ENCODE results near the gene CAPNS1.
A peak's percentile ranks its signal among the peaks of the same experiment; 100 is the strongest.

CAPNS1 gene

DNA sequence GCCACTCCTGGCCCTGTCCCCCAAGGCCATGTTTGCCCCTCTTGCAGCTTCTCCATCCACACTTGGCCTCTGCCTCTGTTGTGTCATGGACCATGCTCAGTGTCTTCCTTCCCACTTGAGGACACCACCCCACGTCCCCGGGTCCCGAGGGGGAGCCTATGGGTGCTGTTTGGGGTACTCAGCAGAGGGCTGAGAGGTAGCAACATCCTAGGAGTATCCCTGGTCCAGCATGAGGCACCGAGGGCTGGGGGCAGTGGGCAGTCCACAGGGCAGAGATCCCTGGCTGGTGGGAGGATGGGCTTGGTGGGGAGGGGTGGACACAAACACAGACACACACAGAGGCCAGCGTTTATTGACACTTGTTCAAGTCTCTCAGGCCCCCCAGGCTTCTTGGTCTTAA, 10.7 kb downstream of the CAPNS1 start:
- Histone ChIP-seq H3K27ac (peak overlapping the region; percentile 96 to 99), H3K4me3 (peak overlapping the region; percentile 90)
- TF ChIP-seq, protein P1, sequence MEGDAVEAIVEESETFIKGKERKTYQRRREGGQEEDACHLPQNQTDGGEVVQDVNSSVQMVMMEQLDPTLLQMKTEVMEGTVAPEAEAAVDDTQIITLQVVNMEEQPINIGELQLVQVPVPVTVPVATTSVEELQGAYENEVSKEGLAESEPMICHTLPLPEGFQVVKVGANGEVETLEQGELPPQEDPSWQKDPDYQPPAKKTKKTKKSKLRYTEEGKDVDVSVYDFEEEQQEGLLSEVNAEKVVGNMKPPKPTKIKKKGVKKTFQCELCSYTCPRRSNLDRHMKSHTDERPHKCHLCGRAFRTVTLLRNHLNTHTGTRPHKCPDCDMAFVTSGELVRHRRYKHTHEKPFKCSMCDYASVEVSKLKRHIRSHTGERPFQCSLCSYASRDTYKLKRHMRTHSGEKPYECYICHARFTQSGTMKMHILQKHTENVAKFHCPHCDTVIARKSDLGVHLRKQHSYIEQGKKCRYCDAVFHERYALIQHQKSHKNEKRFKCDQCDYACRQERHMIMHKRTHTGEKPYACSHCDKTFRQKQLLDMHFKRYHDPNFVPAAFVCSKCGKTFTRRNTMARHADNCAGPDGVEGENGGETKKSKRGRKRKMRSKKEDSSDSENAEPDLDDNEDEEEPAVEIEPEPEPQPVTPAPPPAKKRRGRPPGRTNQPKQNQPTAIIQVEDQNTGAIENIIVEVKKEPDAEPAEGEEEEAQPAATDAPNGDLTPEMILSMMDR (IDR thresholded peaks at IDR 0.05), result no peak
- DNase-seq (ENCODE audit: low spot score), result no peak

DNA sequence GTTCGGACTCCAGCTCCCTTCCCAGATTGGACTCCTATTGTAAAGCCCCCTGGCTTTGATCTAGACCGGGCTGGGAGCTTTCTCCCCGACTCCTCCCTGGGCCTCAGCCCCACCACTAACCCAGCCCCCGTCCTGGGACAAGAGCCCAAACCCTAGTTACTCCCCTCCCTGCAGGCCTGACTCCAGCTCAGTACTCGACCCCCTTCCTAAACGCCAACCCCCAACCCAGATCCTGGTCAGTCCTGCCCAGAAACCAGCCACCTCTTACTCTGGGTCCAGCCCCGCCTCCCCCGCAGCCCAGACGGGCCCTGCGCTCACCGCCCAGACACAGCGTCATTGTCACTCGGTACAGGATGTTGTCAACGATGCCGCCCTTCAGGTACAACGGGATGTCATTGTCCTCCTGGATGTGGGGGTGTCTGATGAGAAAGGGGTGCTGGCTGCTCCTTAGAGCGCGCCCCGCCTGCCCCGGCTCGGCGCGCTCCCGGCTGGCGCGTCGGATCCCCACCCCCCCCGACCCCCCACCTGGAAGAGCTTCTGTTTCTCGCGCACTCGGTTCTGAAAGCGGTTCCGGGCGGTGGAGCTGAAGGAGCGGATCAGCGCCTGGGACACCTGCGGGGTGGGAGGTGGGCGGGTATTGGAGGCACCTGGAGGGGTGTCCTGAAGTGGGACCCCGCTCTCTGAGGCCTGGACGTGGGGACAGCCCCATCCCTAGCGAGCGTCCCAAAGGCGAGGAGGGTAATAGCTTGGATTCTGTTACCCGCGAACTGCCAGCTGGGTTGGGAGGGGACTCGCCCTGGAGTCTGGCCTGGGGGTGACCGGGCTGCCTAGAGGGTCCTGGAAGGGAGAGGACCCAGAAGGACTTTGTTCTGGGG, 11.5 kb downstream of the CAPNS1 start:
- DNase-seq (ENCODE audit: low spot score), result peak; percentile 88
- TF ChIP-seq, protein P1 (IDR thresholded peaks at IDR 0.05), result no peak
- peak overlapping the region; percentile 90 for H3K4me3 ChIP-seq
- H3K27ac ChIP-seq, result peak overlapping the region; percentile 96 to 99

DNA sequence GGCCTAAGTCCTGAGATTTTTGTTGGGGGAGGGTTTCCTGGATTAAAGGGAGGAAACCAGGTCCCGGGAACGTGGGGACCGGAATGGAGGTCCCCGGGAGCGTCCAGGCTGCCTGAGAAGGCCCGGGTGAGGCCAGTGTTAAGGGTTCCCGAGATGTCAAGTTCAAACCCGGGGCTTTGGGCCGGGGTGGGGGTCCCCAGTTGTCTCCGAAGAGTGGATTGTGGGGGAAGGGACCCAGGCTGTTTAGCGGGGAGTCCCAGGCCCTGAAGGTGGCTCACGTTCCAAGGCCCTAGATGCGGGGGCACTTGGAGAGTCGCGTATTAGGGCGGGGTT, 12.1 kb downstream of the CAPNS1 start:
- peak overlapping the region; percentile 96 to 99 for H3K27ac ChIP-seq
- TF ChIP-seq, protein P1 (IDR thresholded peaks at IDR 0.05), result no peak
- no peak for DNase-seq (ENCODE audit: low spot score)

DNA sequence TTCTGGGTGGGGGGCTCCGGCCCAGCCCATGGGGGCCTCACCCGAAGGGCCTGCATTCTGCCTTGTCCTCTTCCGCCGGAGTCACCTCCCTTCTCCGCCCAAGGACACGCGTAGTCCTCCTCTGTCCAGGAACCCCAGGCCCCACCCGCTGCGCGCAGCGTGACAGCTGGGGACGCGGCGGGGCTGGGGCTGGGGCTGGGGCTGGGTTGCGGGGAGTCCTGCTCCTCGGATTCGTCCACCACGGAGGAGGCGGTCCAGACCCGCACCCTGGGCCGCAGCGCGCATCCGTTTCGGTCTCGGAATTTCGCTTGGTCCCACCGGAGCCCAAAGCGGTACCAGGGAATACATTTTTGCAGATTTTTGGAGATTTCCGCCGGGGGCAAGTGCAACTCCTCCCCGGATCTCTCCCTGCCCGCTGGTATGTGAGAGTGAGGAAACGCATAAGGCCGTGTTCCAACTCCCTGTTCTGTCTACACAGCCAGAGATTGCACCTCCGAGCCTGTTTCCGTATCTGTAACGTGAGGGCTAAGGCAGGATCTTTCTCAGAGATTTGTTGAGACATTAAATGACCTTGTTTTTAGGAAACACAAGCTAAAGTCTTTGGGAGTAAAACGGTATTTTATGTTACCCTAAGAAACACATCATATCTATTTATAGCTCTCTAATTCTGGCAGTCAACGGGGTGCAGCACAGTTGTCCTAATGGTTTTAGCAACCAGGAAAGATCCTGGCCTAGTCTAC, 12.7 kb downstream of the CAPNS1 start, which contains the start of gene COX7A1:
Gene COX7A1, minus strand, starts transcription at position 96 of the 740 bp plus-strand sequence. Its CDS starts 40 bp downstream, at position 56.
- Histone ChIP-seq H3K4me3 (peak within 1 kb of the TSS; percentile 90), H3K27ac (peak within 1 kb of the TSS; percentile 96 to 99)
- DNase-seq (ENCODE audit: low spot score), result peak; percentile 91
- TF ChIP-seq, protein P1 (IDR thresholded peaks at IDR 0.05), result no peak

More for the DNA sequence above, 12.1 kb downstream of the CAPNS1 start:
- peak overlapping the region; percentile 90 for H3K4me3 ChIP-seq

DNA sequence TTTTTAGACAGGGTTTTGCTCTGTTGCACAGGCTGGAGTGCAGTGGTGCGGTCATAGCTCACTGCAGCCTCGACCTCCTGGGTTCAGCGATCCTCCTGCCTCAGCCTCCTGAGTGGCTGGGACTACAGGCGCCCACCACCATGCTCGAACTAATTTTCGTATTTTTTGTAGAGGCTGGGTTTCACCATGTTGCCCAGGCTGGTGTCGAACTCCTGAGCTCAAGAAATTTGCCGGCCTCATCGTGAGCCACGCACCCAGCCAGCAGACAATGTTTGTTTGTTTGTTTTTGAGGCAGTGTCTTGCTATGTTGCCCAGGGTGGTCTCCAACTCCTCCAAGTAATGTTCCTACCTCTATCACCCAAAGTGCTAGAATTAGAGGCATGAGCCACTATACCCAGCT, 13.3 kb downstream of the CAPNS1 start:
- TF ChIP-seq, protein P1 (IDR thresholded peaks at IDR 0.05), result no peak
- no peak for DNase-seq (ENCODE audit: low spot score)
- peak overlapping the region; percentile 90 for H3K4me3 ChIP-seq
- H3K27ac ChIP-seq, result peak overlapping the region; percentile 96 to 99

DNA sequence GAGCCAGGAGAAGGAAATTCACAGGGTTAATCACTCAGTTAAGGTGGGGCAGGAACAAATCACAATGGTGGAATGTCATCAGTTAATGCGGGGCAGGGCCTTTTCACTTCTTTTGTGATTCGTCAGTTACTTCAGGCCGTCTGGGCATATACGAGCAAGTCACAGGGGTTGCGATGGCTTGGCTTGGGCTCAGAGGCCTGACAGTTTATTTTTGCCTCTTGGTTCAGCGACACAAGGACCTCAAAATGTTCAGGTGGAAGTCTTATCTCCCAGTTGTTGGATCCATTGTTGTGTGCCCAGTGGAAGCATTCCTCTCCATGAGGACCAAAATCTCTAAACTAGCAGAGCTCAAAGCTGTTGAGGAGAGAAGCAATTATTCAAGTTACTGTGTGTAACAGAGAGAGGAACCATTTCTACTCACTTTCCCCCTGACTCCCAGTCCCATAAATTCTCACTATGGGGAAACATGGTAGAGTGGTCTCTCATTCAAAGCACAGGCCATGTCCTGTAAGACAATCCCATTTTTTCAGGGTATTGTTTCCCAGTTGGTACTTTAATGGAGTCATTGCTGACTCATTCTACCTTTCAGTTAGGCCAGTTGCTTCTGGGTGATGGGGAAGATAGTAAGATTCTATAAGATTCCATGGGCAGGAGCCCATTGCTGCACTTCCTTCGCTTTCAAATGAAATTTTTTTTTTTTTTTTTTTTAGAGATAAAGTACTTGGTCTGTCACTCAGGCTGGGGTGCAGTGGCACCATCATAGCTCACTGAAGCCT, 21.1 kb downstream of the CAPNS1 start:
- TF ChIP-seq, protein P1 (IDR thresholded peaks at IDR 0.05), result no peak
- no peak overlapping the region for H3K27ac ChIP-seq
- no peak for DNase-seq (ENCODE audit: low spot score)
- no peak overlapping the region for H3K4me3 ChIP-seq

Data from coronary artery (tissue), 2 donors.